ENCODE results near the gene SEMA3E.

The SEMA3E gene

GRCh38 chr7:83640731-83641537, 8.0 kb downstream of the SEMA3E start:
- no peak for DNase-seq (ENCODE audit: low read depth in 2 of 2)

GRCh38 chr7:83640240-83640639, 8.7 kb downstream of the SEMA3E start:
- DNase-seq (ENCODE audit: low read depth in 2 of 2), result no peak

GRCh38 chr7:83633516-83633915, 15.4 kb downstream of the SEMA3E start:
- no peak for DNase-seq (ENCODE audit: low read depth in 2 of 2)

- DNase-seq (ENCODE audit: low read depth in 2 of 2), result no peak
These were observed 19.6 kb downstream of the SEMA3E start for GRCh38 chr7:83629117-83629880.

- DNase-seq (ENCODE audit: low read depth in 2 of 2), result no peak
These were observed 31.1 kb downstream of the SEMA3E start for GRCh38 chr7:83617858-83618257.

- no peak for DNase-seq (ENCODE audit: low read depth in 2 of 2)
These were observed 34.8 kb downstream of the SEMA3E start for GRCh38 chr7:83614112-83614511.

GRCh38 chr7:83613232-83613631, 35.7 kb downstream of the SEMA3E start:
- no peak for DNase-seq (ENCODE audit: low read depth in 2 of 2)

- DNase-seq (ENCODE audit: low read depth in 2 of 2), result no peak
These were observed 37.2 kb downstream of the SEMA3E start for GRCh38 chr7:83611776-83612175.

- no peak for DNase-seq (ENCODE audit: low read depth in 2 of 2)
These were observed 38.2 kb downstream of the SEMA3E start for GRCh38 chr7:83610649-83611304.

- DNase-seq (ENCODE audit: low read depth in 2 of 2), result no peak
These were observed 40.2 kb downstream of the SEMA3E start for GRCh38 chr7:83608716-83609115.

- DNase-seq (ENCODE audit: low read depth in 2 of 2), result no peak
These were observed 45.3 kb downstream of the SEMA3E start for GRCh38 chr7:83603649-83604048.

GRCh38 chr7:83599131-83599530, 49.8 kb downstream of the SEMA3E start:
- DNase-seq (ENCODE audit: low read depth in 2 of 2), result no peak

- DNase-seq (ENCODE audit: low read depth in 2 of 2), result no peak
These were observed 54.9 kb downstream of the SEMA3E start for GRCh38 chr7:83593921-83594475.

- no peak for DNase-seq (ENCODE audit: low read depth in 2 of 2)
These were observed 60.2 kb downstream of the SEMA3E start for GRCh38 chr7:83588602-83589240.

GRCh38 chr7:83586281-83586680, 62.7 kb downstream of the SEMA3E start:
- DNase-seq (ENCODE audit: low read depth in 2 of 2), result no peak

- DNase-seq (ENCODE audit: low read depth in 2 of 2), result no peak
These were observed 67.1 kb downstream of the SEMA3E start for GRCh38 chr7:83581667-83582435.

GRCh38 chr7:83579740-83580139, 69.2 kb downstream of the SEMA3E start:
- DNase-seq (ENCODE audit: low read depth in 2 of 2), result no peak

GRCh38 chr7:83575436-83575835, 73.5 kb downstream of the SEMA3E start:
- DNase-seq (ENCODE audit: low read depth in 2 of 2), result no peak

GRCh38 chr7:83574616-83575015, 74.3 kb downstream of the SEMA3E start:
- no peak for DNase-seq (ENCODE audit: low read depth in 2 of 2)

- no peak for DNase-seq (ENCODE audit: low read depth in 2 of 2)
These were observed 86.0 kb downstream of the SEMA3E start for GRCh38 chr7:83562960-83563359.

- DNase-seq (ENCODE audit: low read depth in 2 of 2), result no peak
These were observed 86.7 kb downstream of the SEMA3E start for GRCh38 chr7:83562289-83562688.
